ENCODE data around the gene GABBR1. TPM values are rescaled to one million over a fixed set of nuclear protein-coding genes. Genes with fewer than 3 reads are reported as not detected.
"Not testable (repeated sequence)": the region's sequence is repeated elsewhere in the genome, so short reads cannot be mapped to it uniquely, and the experiment has no call there.

Gene GABBR1
- total RNA-seq, 1 donor from 2014 or later: 38.5 TPM

- intact Hi-C loops (cut with DNase I): no loop called here
- no peak for ATAC-seq
Measured at GRCh38 chr6:29678114-29678513, 45.1 kb upstream of the GABBR1 start.

GRCh38 chr6:29676981-29677601 is 44.1 kb upstream of the GABBR1 start:
- DNase-seq (no peak), ATAC-seq (peak in 1 of 2 donors; percentile 42)
- no peaks in the 10 kb centered on the region for H3K4me1 ChIP-seq
- no peak for TF ChIP-seq CTCF (IDR thresholded peaks at IDR 0.05)
- intact Hi-C loops (cut with DNase I): no loop called here
- H3K4me3 ChIP-seq: no peak overlapping the region
- H3K27ac ChIP-seq: no peak overlapping the region
- no peaks in the 10 kb centered on the region for H3K36me3 ChIP-seq
- H3K27me3 ChIP-seq (ENCODE audit: low read depth): peaks cover 18% of the 10 kb centered on the region
- H3K9me3 ChIP-seq: no peaks in the 10 kb centered on the region

More at GRCh38 chr6:29678114-29678513, 45.1 kb upstream of the GABBR1 start:
- no peak for TF ChIP-seq CTCF (IDR thresholded peaks at IDR 0.05)
- Histone ChIP-seq H3K27me3 (ENCODE audit: low read depth) (peaks cover 8% of the 10 kb centered on the region), H3K4me1 (no peaks in the 10 kb centered on the region), H3K9me3 (no peaks in the 10 kb centered on the region), H3K27ac (no peak overlapping the region), H3K36me3 (no peaks in the 10 kb centered on the region), H3K4me3 (no peak overlapping the region)
- no peak for DNase-seq

- ATAC-seq: no peak
- Histone ChIP-seq H3K27ac (no peak overlapping the region), H3K27me3 (ENCODE audit: low read depth) (peaks cover 21% of the 10 kb centered on the region), H3K4me1 (no peaks in the 10 kb centered on the region), H3K36me3 (no peaks in the 10 kb centered on the region), H3K9me3 (no peaks in the 10 kb centered on the region), H3K4me3 (no peak overlapping the region)
- TF ChIP-seq CTCF (IDR thresholded peaks at IDR 0.05): no peak
- intact Hi-C loops (cut with DNase I): no loop called here
- DNase-seq: no peak
Measured at GRCh38 chr6:29675561-29675960, 42.6 kb upstream of the GABBR1 start.

GRCh38 chr6:29674008-29674407 is 41.0 kb upstream of the GABBR1 start:
- no peak for TF ChIP-seq CTCF (IDR thresholded peaks at IDR 0.05)

GRCh38 chr6:29673161-29673560 is 40.2 kb upstream of the GABBR1 start:
- Histone ChIP-seq H3K4me3 (no peak overlapping the region), H3K27ac (no peak overlapping the region), H3K4me1 (no peaks in the 10 kb centered on the region), H3K27me3 (ENCODE audit: low read depth) (peaks cover 23% of the 10 kb centered on the region), H3K36me3 (no peaks in the 10 kb centered on the region), H3K9me3 (no peaks in the 10 kb centered on the region)
- ATAC-seq: no peak
- TF ChIP-seq CTCF (IDR thresholded peaks at IDR 0.05): no peak
- DNase-seq: no peak
- intact Hi-C loops (cut with DNase I): no loop called here

More at GRCh38 chr6:29674008-29674407, 41.0 kb upstream of the GABBR1 start:
- H3K27me3 ChIP-seq (ENCODE audit: low read depth): peaks cover 23% of the 10 kb centered on the region
- intact Hi-C loops (cut with DNase I): no loop called here
- ATAC-seq (no peak), DNase-seq (no peak)
- H3K36me3 ChIP-seq: no peaks in the 10 kb centered on the region
- H3K4me1 ChIP-seq: no peaks in the 10 kb centered on the region
- no peak overlapping the region for H3K4me3 ChIP-seq
- no peaks in the 10 kb centered on the region for H3K9me3 ChIP-seq
- H3K27ac ChIP-seq: no peak overlapping the region

- H3K27ac ChIP-seq; H3K36me3 ChIP-seq; H3K4me1 ChIP-seq; ATAC-seq; H3K9me3 ChIP-seq; intact Hi-C loops (cut with DNase I); H3K4me3 ChIP-seq; DNase-seq: not testable (repeated sequence)
- peaks cover 23% of the 10 kb centered on the region for H3K27me3 ChIP-seq (ENCODE audit: low read depth)
Measured at GRCh38 chr6:29672116-29672515, 39.1 kb upstream of the GABBR1 start.
